Measurements from ENCODE around the gene NDUFB4.
"Not testable (repeated sequence)": the region's sequence is repeated elsewhere in the genome, so short reads cannot be mapped to it uniquely, and the experiment has no call there.

The NDUFB4 gene

GRCh38 chr3:120596853-120597223, 702 bp downstream of the NDUFB4 start:
- Histone ChIP-seq H3K36me3 (ENCODE audit: control insufficient read depth, low read depth, low read length) (peaks cover 35% of the 10 kb centered on the region), H3K9me3 (ENCODE audit: control insufficient read depth, low read depth, low read length) (no peaks in the 10 kb centered on the region), H3K9ac (ENCODE audit: low read length) (peak overlapping the region; percentile 97)

DNA sequence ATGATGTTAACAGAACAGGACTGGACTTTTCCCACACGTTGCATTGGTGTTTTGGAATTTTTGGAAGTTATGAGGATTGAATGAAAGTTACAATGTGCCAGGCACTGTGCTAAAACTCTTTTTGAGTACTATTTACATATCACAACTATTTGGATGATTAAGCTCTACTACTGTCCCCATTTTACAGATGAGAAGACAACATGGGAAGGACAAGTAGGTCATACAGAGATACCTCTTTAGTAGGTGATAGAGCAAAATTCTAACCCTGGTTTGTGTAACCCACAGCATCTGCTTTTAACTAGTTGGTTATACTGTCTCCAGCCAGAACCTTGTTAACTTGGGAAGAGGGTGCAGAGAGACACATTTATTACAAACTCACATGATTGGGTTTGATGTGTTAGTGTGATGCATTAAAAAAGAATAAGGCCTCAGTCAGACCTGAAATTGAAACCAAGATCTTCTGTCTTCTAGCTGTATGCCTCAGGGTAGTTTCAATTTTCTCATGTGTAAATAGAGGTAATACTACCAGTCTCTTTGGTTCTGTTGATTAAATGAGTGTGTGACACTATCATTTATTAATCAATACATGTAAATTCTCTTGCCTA, 1.4 kb downstream of the NDUFB4 start:
- Histone ChIP-seq H3K36me3 (ENCODE audit: control insufficient read depth, low read depth, low read length) (peaks cover 42% of the 10 kb centered on the region), H3K4me1 (ENCODE audit: control insufficient read depth, low read depth, low read length) (peaks cover 14% of the 10 kb centered on the region), H3K4me3 (ENCODE audit: low read length) (peak overlapping the region; percentile 99), H3K9ac (ENCODE audit: low read length) (peak overlapping the region; percentile 97), H3K27me3 (ENCODE audit: control insufficient read depth, insufficient read depth, low read length) (no peaks in the 10 kb centered on the region), H3K9me3 (ENCODE audit: control insufficient read depth, low read depth, low read length) (no peaks in the 10 kb centered on the region), H3K27ac (ENCODE audit: low read length) (no peak overlapping the region)

More at GRCh38 chr3:120596853-120597223, 702 bp downstream of the NDUFB4 start:
- H3K4me3 ChIP-seq (ENCODE audit: low read length) = peak overlapping the region; percentile 99
- no peaks in the 10 kb centered on the region for H3K27me3 ChIP-seq (ENCODE audit: control insufficient read depth, insufficient read depth, low read length)
- H3K4me1 ChIP-seq (ENCODE audit: control insufficient read depth, low read depth, low read length) = peaks cover 14% of the 10 kb centered on the region
- H3K27ac ChIP-seq (ENCODE audit: low read length) = peak overlapping the region; percentile 98

DNA sequence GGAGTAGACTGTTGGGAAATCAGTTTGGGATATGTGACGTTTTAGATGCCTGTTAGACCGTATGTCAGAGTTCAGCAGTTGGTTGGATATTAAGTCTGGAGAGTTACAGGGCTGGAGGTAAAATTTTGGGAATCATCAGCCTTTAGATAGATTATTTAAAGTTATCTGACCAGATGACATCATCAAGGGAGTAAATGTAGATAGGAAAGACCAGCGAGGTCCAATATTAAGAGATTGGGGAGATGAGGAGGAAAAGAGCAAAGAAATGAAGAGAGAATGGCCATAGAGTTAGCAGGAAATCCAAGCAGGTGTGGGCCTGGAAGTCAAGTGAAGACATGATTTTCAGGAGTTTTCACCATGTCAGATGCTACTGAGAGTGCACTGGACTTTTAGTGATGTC, 3.1 kb downstream of the NDUFB4 start:
- Histone ChIP-seq H3K27me3 (ENCODE audit: control insufficient read depth, insufficient read depth, low read length) (no peaks in the 10 kb centered on the region), H3K9me3 (ENCODE audit: control insufficient read depth, low read depth, low read length) (no peaks in the 10 kb centered on the region), H3K27ac (ENCODE audit: low read length) (no peak overlapping the region), H3K4me1 (ENCODE audit: control insufficient read depth, low read depth, low read length) (peaks cover 14% of the 10 kb centered on the region), H3K36me3 (ENCODE audit: control insufficient read depth, low read depth, low read length) (peaks cover 44% of the 10 kb centered on the region), H3K9ac (ENCODE audit: low read length) (no peak overlapping the region), H3K4me3 (ENCODE audit: low read length) (no peak overlapping the region)

DNA sequence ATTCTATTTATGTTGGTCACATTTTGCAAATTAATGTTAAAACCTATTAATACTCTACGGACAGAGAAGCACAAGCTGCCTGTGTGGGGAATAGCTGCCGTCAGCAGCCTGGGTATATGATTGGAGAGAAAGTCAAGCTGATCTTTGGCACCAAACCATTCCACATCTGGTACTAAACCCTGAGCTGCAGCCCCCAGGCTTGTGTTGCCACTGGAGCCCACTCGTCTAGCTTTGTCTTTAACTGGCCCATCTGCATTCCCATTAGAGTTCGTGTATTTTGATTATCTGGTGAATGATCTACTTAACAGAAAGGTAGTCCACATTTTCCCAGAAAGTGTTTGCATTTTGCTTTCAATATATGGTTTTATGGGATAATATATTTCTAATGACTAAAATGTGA, 5.4 kb downstream of the NDUFB4 start:
- no peaks in the 10 kb centered on the region for H3K9me3 ChIP-seq (ENCODE audit: control insufficient read depth, low read depth, low read length)
- H3K4me3 ChIP-seq (ENCODE audit: low read length) = no peak overlapping the region
- no peak overlapping the region for H3K27ac ChIP-seq (ENCODE audit: low read length)
- H3K4me1 ChIP-seq (ENCODE audit: control insufficient read depth, low read depth, low read length) = peaks cover 7% of the 10 kb centered on the region
- no peak overlapping the region for H3K9ac ChIP-seq (ENCODE audit: low read length)
- H3K27me3 ChIP-seq (ENCODE audit: control insufficient read depth, insufficient read depth, low read length) = no peaks in the 10 kb centered on the region
- peaks cover 44% of the 10 kb centered on the region for H3K36me3 ChIP-seq (ENCODE audit: control insufficient read depth, low read depth, low read length)

DNA sequence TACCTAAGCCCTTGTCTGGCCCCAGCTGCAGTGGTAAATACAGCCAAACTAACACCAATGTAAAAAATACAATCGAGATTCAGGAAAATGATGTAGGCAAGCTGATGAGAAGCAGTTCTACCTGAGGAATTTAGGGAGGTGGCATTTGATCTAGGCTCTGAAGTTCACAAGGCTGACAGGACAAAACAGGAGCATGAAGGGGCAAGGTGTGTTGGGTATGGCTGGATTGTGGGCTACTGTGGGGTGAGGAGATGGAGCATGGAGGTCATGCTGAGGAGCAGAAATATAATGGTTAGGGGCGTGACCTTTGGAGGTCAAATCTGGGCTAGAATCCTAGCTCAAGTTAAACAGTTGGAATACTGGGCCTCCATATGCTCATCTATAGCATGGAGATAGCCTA, 6.5 kb downstream of the NDUFB4 start:
- Histone ChIP-seq H3K27me3 (ENCODE audit: control insufficient read depth, insufficient read depth, low read length) (no peaks in the 10 kb centered on the region), H3K9me3 (ENCODE audit: control insufficient read depth, low read depth, low read length) (no peaks in the 10 kb centered on the region), H3K27ac (ENCODE audit: low read length) (no peak overlapping the region), H3K4me3 (ENCODE audit: low read length) (no peak overlapping the region), H3K4me1 (ENCODE audit: control insufficient read depth, low read depth, low read length) (peaks cover under 1% of the 10 kb centered on the region), H3K36me3 (ENCODE audit: control insufficient read depth, low read depth, low read length) (peaks cover 41% of the 10 kb centered on the region), H3K9ac (ENCODE audit: low read length) (no peak overlapping the region)

DNA sequence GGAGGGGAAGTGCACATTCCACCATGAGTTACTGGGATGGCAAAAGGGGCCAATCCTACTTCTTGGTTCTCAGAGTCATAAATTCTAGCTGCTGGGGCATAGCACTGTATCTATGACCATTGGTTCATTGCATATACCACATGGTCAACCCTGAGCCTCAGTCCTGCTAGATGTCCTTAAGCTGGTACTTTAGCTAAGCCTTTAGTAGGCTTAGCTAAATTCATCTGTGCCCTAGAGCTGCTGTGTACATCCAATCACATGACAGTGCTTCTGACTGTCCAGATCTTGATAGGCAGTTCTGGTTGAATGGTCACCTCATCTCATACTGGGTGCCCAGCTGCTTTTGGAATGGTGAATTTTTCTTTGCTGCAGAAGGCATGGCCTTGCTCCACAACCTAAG, 8.2 kb downstream of the NDUFB4 start:
- Histone ChIP-seq H3K4me1 (ENCODE audit: control insufficient read depth, low read depth, low read length) (no peaks in the 10 kb centered on the region), H3K27ac (ENCODE audit: low read length) (no peak overlapping the region), H3K9ac (ENCODE audit: low read length) (no peak overlapping the region), H3K4me3 (ENCODE audit: low read length) (no peak overlapping the region), H3K36me3 (ENCODE audit: control insufficient read depth, low read depth, low read length) (peaks cover 28% of the 10 kb centered on the region), H3K27me3 (ENCODE audit: control insufficient read depth, insufficient read depth, low read length) (no peaks in the 10 kb centered on the region), H3K9me3 (ENCODE audit: control insufficient read depth, low read depth, low read length) (no peaks in the 10 kb centered on the region)

GRCh38 chr3:120604784-120605183, 8.6 kb downstream of the NDUFB4 start:
- H3K27ac ChIP-seq (ENCODE audit: low read length) = no peak overlapping the region
- H3K4me1 ChIP-seq (ENCODE audit: control insufficient read depth, low read depth, low read length) = no peaks in the 10 kb centered on the region
- no peaks in the 10 kb centered on the region for H3K9me3 ChIP-seq (ENCODE audit: control insufficient read depth, low read depth, low read length)
- no peak overlapping the region for H3K9ac ChIP-seq (ENCODE audit: low read length)
- H3K27me3 ChIP-seq (ENCODE audit: control insufficient read depth, insufficient read depth, low read length) = no peaks in the 10 kb centered on the region
- H3K4me3 ChIP-seq (ENCODE audit: low read length) = no peak overlapping the region
- peaks cover 24% of the 10 kb centered on the region for H3K36me3 ChIP-seq (ENCODE audit: control insufficient read depth, low read depth, low read length)

GRCh38 chr3:120608506-120608905, 12.4 kb downstream of the NDUFB4 start:
- no peak overlapping the region for H3K9ac ChIP-seq (ENCODE audit: low read length)
- H3K9me3 ChIP-seq (ENCODE audit: control insufficient read depth, low read depth, low read length) = no peaks in the 10 kb centered on the region
- no peaks in the 10 kb centered on the region for H3K27me3 ChIP-seq (ENCODE audit: control insufficient read depth, insufficient read depth, low read length)
- no peak overlapping the region for H3K4me3 ChIP-seq (ENCODE audit: low read length)
- no peak overlapping the region for H3K27ac ChIP-seq (ENCODE audit: low read length)
- no peaks in the 10 kb centered on the region for H3K4me1 ChIP-seq (ENCODE audit: control insufficient read depth, low read depth, low read length)
- H3K36me3 ChIP-seq (ENCODE audit: control insufficient read depth, low read depth, low read length) = no peaks in the 10 kb centered on the region

GRCh38 chr3:120614765-120615164, 18.6 kb downstream of the NDUFB4 start:
- Histone ChIP-seq H3K4me1 (ENCODE audit: control insufficient read depth, low read depth, low read length) (no peaks in the 10 kb centered on the region), H3K36me3 (ENCODE audit: control insufficient read depth, low read depth, low read length) (no peaks in the 10 kb centered on the region), H3K9me3 (ENCODE audit: control insufficient read depth, low read depth, low read length) (no peaks in the 10 kb centered on the region), H3K27me3 (ENCODE audit: control insufficient read depth, insufficient read depth, low read length) (no peaks in the 10 kb centered on the region), H3K9ac (ENCODE audit: low read length) (no peak overlapping the region), H3K4me3 (ENCODE audit: low read length) (no peak overlapping the region), H3K27ac (ENCODE audit: low read length) (no peak overlapping the region)

- Histone ChIP-seq H3K4me3 (ENCODE audit: low read length) (no peak overlapping the region), H3K9me3 (ENCODE audit: control insufficient read depth, low read depth, low read length) (no peaks in the 10 kb centered on the region), H3K27me3 (ENCODE audit: control insufficient read depth, insufficient read depth, low read length) (no peaks in the 10 kb centered on the region), H3K9ac (ENCODE audit: low read length) (no peak overlapping the region), H3K36me3 (ENCODE audit: control insufficient read depth, low read depth, low read length) (no peaks in the 10 kb centered on the region), H3K4me1 (ENCODE audit: control insufficient read depth, low read depth, low read length) (no peaks in the 10 kb centered on the region), H3K27ac (ENCODE audit: low read length) (no peak overlapping the region)
Measured at GRCh38 chr3:120615847-120616609, 19.9 kb downstream of the NDUFB4 start.

DNA sequence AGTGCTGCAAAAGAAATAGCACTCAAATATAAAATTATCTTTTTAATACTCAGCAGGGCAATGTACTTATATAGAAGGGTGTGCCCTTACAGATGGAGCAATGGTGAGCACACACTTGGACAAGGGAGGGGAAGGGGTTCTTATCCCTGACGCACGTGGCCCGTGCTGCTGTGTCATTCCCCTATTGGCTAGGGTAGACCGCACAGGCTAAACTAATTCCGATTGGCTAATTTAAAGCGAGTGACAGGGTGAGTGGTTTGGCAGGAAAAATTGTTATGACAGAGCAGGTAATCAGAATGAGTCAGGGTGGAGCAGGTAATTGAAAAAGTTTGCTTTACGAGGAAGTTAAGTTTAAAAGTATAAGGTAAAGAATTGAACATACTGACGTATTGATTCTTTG, 20.6 kb downstream of the NDUFB4 start:
- H3K36me3 ChIP-seq (ENCODE audit: control insufficient read depth, low read depth, low read length); H3K9me3 ChIP-seq (ENCODE audit: control insufficient read depth, low read depth, low read length); H3K4me1 ChIP-seq (ENCODE audit: control insufficient read depth, low read depth, low read length); H3K27me3 ChIP-seq (ENCODE audit: control insufficient read depth, insufficient read depth, low read length); H3K4me3 ChIP-seq (ENCODE audit: low read length); H3K27ac ChIP-seq (ENCODE audit: low read length); H3K9ac ChIP-seq (ENCODE audit: low read length): not testable (repeated sequence)

- H3K4me1 ChIP-seq (ENCODE audit: control insufficient read depth, low read depth, low read length) = peaks cover 8% of the 10 kb centered on the region
- peak overlapping the region; percentile 33 for H3K9ac ChIP-seq (ENCODE audit: low read length)
- H3K4me3 ChIP-seq (ENCODE audit: low read length) = peak overlapping the region; percentile 48
- no peak overlapping the region for H3K27ac ChIP-seq (ENCODE audit: low read length)
- H3K36me3 ChIP-seq (ENCODE audit: control insufficient read depth, low read depth, low read length) = no peaks in the 10 kb centered on the region
- H3K27me3 ChIP-seq (ENCODE audit: control insufficient read depth, insufficient read depth, low read length) = no peaks in the 10 kb centered on the region
- no peaks in the 10 kb centered on the region for H3K9me3 ChIP-seq (ENCODE audit: control insufficient read depth, low read depth, low read length)
Measured at GRCh38 chr3:120622457-120622856, 26.3 kb downstream of the NDUFB4 start.
